CD14-positive monocyte (primary cell): ENCODE data around the gene BCAN. TPM values are rescaled to one million over a fixed set of nuclear protein-coding genes. Genes with fewer than 3 reads are reported as not detected.

Experiments
- DNase-seq, 3 donors: peaks; one replicate each; pipeline ENCODE4 v3.0.0-alpha.2; 2011 to 2022
- H2AFZ ChIP-seq: 2 replicates; pipeline ENCODE4 v1.6.0; 2012; ENCODE audit warnings: mild to moderate bottlenecking, low read depth, low read length, inconsistent platforms; ENCODE audit not compliant: insufficient read depth, poor library complexity, severe bottlenecking
- H3K27ac ChIP-seq, 2 donors: 1 replicate in 1 of 2; 2 replicates in 1 of 2; pipeline ENCODE4 v1.5.1; 2012 to 2013; ENCODE audit warnings: low read length in 2 of 2, control low read depth in 1 of 2, inconsistent platforms in 1 of 2, low read depth in 1 of 2, mild to moderate bottlenecking in 1 of 2
- H3K27me3 ChIP-seq, 2 donors: one replicate each; pipeline versions ENCODE4 v1.6.0 to v1.6.1; 2011 to 2013; ENCODE audit warnings: low read length in 2 of 2; ENCODE audit not compliant: control insufficient read depth in 2 of 2, insufficient read depth in 2 of 2
- H3K36me3 ChIP-seq, 2 donors: replicated peaks in 1 of 2; 1 replicate in 1 of 2; 2 replicates in 1 of 2; pipeline versions ENCODE4 v1.5.1 to v1.6.1; 2012 to 2013; ENCODE audit warnings: low read length in 2 of 2, control low read depth in 1 of 2, inconsistent platforms in 1 of 2, mild to moderate bottlenecking in 1 of 2; ENCODE audit not compliant: insufficient read depth in 2 of 2, control insufficient read depth in 1 of 2
- H3K4me1 ChIP-seq, 2 donors: 1 replicate in 1 of 2; 2 replicates in 1 of 2; pipeline versions ENCODE4 v1.5.1 to v1.6.1; 2012 to 2013; ENCODE audit warnings: low read length in 2 of 2, control low read depth in 1 of 2, inconsistent platforms in 1 of 2, mild to moderate bottlenecking in 1 of 2, moderate library complexity in 1 of 2; ENCODE audit not compliant: insufficient read depth in 2 of 2, control insufficient read depth in 1 of 2
- H3K4me2 ChIP-seq: replicated peaks from 2 replicates; pipeline ENCODE3; 2012; ENCODE audit warnings: low read length, moderate library complexity, mild to moderate bottlenecking; ENCODE audit not compliant: poor library complexity, severe bottlenecking; ENCODE audit errors: extremely low read depth
- H3K4me3 ChIP-seq, 3 experiments: fragments of 200-600 bp in 1 of 3; sonication (generic) in 1 of 3; replicated peaks in 1 of 3; 1 replicate in 2 of 3; 2 replicates in 1 of 3; pipeline ENCODE4 v1.5.1; 2011 to 2013; ENCODE audit warnings: low read length in 3 of 3, mild to moderate bottlenecking in 3 of 3, control low read depth in 2 of 3, low read depth in 2 of 3, inconsistent platforms in 1 of 3, moderate library complexity in 1 of 3
- H3K79me2 ChIP-seq: 2 replicates; pipeline ENCODE4 v1.6.0; 2012; ENCODE audit warnings: mild to moderate bottlenecking, control low read depth, inconsistent platforms, low read length, moderate library complexity; ENCODE audit not compliant: insufficient read depth
- H3K9ac ChIP-seq: 2 replicates; pipeline ENCODE4 v1.6.0; 2017; ENCODE audit warnings: low read length, mild to moderate bottlenecking; ENCODE audit not compliant: insufficient read depth, poor library complexity, severe bottlenecking
- H3K9me3 ChIP-seq, 2 donors: replicated peaks in 1 of 2; 1 replicate in 1 of 2; 2 replicates in 1 of 2; pipeline versions ENCODE4 v1.5.1 to v1.6.1; 2012 to 2013; ENCODE audit warnings: low read length in 2 of 2, control low read depth in 1 of 2; ENCODE audit not compliant: control insufficient read depth in 1 of 2, insufficient read depth in 1 of 2
- H4K20me1 ChIP-seq: 2 replicates; pipeline ENCODE4 v1.6.0; 2012; ENCODE audit warnings: mild to moderate bottlenecking, low read length, control low read depth, moderate library complexity; ENCODE audit not compliant: insufficient read depth
- H3K27ac Mint-ChIP-seq, 7 donors: one replicate each; pipeline ENCODE4 v1.8.0; 2020; ENCODE audit warnings: mild to moderate bottlenecking in 7 of 7, mixed read lengths in 7 of 7, moderate library complexity in 6 of 7, inconsistent platforms in 2 of 7
- H3K27me3 Mint-ChIP-seq, 3 donors: one replicate each; pipeline ENCODE4 v1.8.0; 2021 to 2022; ENCODE audit warnings: low read depth in 3 of 3, mild to moderate bottlenecking in 3 of 3, mixed read lengths in 3 of 3, moderate library complexity in 3 of 3, inconsistent platforms in 1 of 3
- H3K36me3 Mint-ChIP-seq, 2 donors: one replicate each; pipeline ENCODE4 v1.8.0; 2020; ENCODE audit warnings: mixed read lengths in 2 of 2, inconsistent platforms in 1 of 2, mild to moderate bottlenecking in 1 of 2
- H3K4me1 Mint-ChIP-seq: one replicate; pipeline ENCODE4 v1.8.0; 2020; ENCODE audit warnings: mild to moderate bottlenecking, mixed read lengths
- H3K4me3 Mint-ChIP-seq, 2 donors: one replicate each; pipeline ENCODE4 v1.8.0; 2020; ENCODE audit warnings: mild to moderate bottlenecking in 2 of 2, mixed read lengths in 2 of 2, moderate library complexity in 1 of 2
- H3K9me3 Mint-ChIP-seq, 7 donors: one replicate each; pipeline ENCODE4 v1.8.0; 2020 to 2022; ENCODE audit warnings: mixed read lengths in 7 of 7, mild to moderate bottlenecking in 6 of 7, moderate library complexity in 6 of 7, inconsistent platforms in 2 of 7
- WGBS: methylation state at CpG from one replicate; pipeline ENCODE4 v1.1.5; 2013; ENCODE audit warnings: missing lambda C conversion rate; ENCODE audit not compliant: insufficient coverage; 5-methylcytosine and 5-hydroxymethylcytosine counted together
- intact Hi-C, 2 donors: fragments of 100-400 bp; cut with micrococcal nuclease; formaldehyde crosslinking; loops; one replicate each; pipeline versions ENCODE4 v1.15.0 to v1.15.1; 2023
- polyA plus RNA-seq, 3 donors: library from polyadenylated mRNA; depleted of rRNA in 1 of 3; unstranded in 2 of 3; stranded (reverse) in 1 of 3; fragments of 300-500 nt in 2 of 3; fragments of >200 nt in 1 of 3; fragmentation: Illumina TruSeq in 2 of 3; gene quantifications; 1 replicate in 2 of 3; 2 replicates in 1 of 3; pipeline ENCODE4 v1.2.3, GENCODE V29; 2012 to 2021
- TF ChIP-seq, protein P1 (sequence below): fragments of 200-600 bp; IDR thresholded peaks from one replicate; pipeline ENCODE4 v1.8.0; 2022; ENCODE audit warnings: antibody characterized with exemption, mild to moderate bottlenecking

The BCAN gene
- polyA plus RNA-seq, 3 donors: not detected

DNA sequence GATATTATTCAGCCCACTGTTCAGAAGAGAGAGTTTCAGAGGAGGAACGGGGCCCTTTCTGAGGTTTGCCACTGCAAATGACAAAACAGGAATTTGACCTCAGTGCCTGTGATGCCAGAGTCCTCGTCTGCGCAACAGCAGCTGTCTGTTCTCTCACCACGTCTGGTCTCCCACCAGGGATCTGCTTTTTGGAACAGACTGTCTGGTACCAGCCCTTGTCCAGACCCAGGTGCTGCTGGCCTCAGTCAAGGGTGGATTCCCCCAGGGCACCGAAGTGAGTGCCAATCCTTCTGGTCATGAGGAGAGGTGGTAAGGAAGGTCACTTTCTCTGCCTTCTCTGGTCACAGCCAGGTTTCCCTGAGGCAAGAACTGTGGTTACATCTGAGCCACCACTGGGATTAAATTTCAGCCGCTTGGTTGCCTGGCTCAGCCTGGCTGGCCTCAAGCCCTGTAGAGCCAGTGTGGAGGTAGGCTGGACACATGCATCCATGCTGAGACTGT, 2.3 kb upstream of the BCAN start:
- peaks cover 43 to 85% of the 10 kb centered on the region in 2 donors for H3K27me3 ChIP-seq
- Mint-ChIP-seq H3K27ac (no peak overlapping the region), H3K27me3 (peaks cover 70 to 89% (median 73%) of the 10 kb centered on the region in 3 donors), H3K4me1 (peaks cover 9% of the 10 kb centered on the region), H3K36me3 (peaks cover 3 to 4% of the 10 kb centered on the region in 2 donors), H3K4me3 (peak overlapping the region in 1 of 2 donors; percentile 80), H3K9me3 (peaks cover 0 to 10% (median 3%) of the 10 kb centered on the region in 7 donors)
- no peak overlapping the region for H3K4me3 ChIP-seq
- peaks cover 0 to 26% of the 10 kb centered on the region in 2 donors for H3K9me3 ChIP-seq
- H2AFZ ChIP-seq: no peak overlapping the region
- no peak for DNase-seq
- H3K9ac ChIP-seq: no peak overlapping the region
- H3K4me2 ChIP-seq: no peak overlapping the region
- TF ChIP-seq, protein P1, sequence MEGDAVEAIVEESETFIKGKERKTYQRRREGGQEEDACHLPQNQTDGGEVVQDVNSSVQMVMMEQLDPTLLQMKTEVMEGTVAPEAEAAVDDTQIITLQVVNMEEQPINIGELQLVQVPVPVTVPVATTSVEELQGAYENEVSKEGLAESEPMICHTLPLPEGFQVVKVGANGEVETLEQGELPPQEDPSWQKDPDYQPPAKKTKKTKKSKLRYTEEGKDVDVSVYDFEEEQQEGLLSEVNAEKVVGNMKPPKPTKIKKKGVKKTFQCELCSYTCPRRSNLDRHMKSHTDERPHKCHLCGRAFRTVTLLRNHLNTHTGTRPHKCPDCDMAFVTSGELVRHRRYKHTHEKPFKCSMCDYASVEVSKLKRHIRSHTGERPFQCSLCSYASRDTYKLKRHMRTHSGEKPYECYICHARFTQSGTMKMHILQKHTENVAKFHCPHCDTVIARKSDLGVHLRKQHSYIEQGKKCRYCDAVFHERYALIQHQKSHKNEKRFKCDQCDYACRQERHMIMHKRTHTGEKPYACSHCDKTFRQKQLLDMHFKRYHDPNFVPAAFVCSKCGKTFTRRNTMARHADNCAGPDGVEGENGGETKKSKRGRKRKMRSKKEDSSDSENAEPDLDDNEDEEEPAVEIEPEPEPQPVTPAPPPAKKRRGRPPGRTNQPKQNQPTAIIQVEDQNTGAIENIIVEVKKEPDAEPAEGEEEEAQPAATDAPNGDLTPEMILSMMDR: no peak
- 27% methylated on average over 5 of the region's 6 CpGs for WGBS
- intact Hi-C loops: no loop called here
- H3K36me3 ChIP-seq: no peaks in the 10 kb centered on the region
- H3K4me1 ChIP-seq: peaks cover 0 to 4% of the 10 kb centered on the region in 2 donors
- no peaks in the 10 kb centered on the region for H4K20me1 ChIP-seq
- H3K27ac ChIP-seq: no peak overlapping the region
- H3K79me2 ChIP-seq: no peaks in the 10 kb centered on the region

DNA sequence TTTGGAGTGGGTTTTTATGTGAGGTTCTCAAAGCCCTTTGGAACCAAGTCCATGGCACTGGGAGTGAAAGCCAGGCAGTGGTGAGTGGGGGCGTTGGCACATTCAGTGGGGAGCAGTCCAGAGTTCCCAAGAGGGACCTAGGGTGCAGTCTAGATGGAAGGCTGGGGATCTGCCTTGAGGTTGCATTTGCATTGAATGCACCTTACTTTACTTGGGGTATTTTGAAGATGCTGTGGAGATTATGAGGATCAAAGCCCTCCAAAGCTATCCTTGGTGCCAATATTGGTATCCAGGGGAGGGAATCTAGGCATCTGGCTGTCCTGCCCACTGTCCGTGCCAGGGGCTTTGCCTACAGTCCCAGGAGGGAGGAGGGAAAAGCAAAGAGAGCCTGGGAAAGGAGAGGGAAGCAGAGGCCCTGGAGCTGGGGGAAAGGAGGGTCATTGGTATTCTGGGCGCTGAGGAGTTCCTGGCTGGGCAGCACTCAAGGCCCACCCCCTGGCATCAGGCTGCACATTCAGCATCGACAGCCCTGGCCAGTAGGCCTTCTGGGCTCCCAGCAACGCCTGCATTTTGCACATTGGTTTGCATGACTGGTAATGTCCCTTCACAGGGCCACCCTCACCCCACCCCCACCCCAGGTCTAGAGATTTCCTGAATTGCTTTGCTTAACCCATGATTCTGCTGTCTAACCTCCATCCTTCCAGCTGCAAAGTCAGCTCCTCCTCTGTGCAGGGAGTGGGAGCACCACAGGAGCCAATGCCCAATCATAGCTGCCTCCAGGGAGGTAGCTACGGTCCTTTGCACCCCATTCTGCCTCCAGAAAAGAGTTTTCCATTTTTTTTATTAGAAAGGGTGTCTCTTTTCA, 843 bp upstream of the BCAN start:
- Histone ChIP-seq H3K27me3 (peaks cover 43 to 87% of the 10 kb centered on the region in 2 donors), H3K4me2 (no peak overlapping the region), H4K20me1 (no peaks in the 10 kb centered on the region), H3K27ac (no peak overlapping the region), H2AFZ (no peak overlapping the region), H3K36me3 (no peaks in the 10 kb centered on the region), H3K9me3 (peaks cover 0 to 26% of the 10 kb centered on the region in 2 donors), H3K4me1 (peaks cover 0 to 4% of the 10 kb centered on the region in 2 donors), H3K4me3 (no peak overlapping the region), H3K9ac (no peak overlapping the region), H3K79me2 (no peaks in the 10 kb centered on the region)
- peaks cover 0 to 10% (median 3%) of the 10 kb centered on the region in 7 donors for H3K9me3 Mint-ChIP-seq
- intact Hi-C loops: no loop called here
- H3K4me3 Mint-ChIP-seq: peak overlapping the region in 1 of 2 donors; percentile 80
- H3K27ac Mint-ChIP-seq: peak overlapping the region in 1 of 7 donors; percentile 48
- DNase-seq: no peak
- peaks cover 9% of the 10 kb centered on the region for H3K4me1 Mint-ChIP-seq
- H3K27me3 Mint-ChIP-seq: peaks cover 81 to 94% (median 86%) of the 10 kb centered on the region in 3 donors
- WGBS: 56% methylated on average over 4 of the region's 6 CpGs
- TF ChIP-seq, protein P1: no peak
- H3K36me3 Mint-ChIP-seq: peaks cover 3 to 4% of the 10 kb centered on the region in 2 donors
